ENCODE data around the gene DNAJA1. TPM values are rescaled to one million over a fixed set of nuclear protein-coding genes. Genes with fewer than 3 reads are reported as not detected.
A peak's percentile ranks its signal among the peaks of the same experiment; 100 is the strongest.

The DNAJA1 gene
- total and polyA plus RNA-seq, 4 donors = 60.9 to 96.6 (median 73.4) TPM

- Histone ChIP-seq H3K4me3 (ENCODE audit: low read depth in 1 of 3, low read length in 3 of 3) (peak overlapping the region in 2 of 3 donors; percentile 76 to 97), H3K4me1 (ENCODE audit: control insufficient read depth in 4 of 4, insufficient read depth in 4 of 4, low read length in 3 of 4) (peaks cover 6 to 43% (median 32%) of the 10 kb centered on the region in 4 donors), H3K36me3 (ENCODE audit: control insufficient read depth in 4 of 4, insufficient read depth in 3 of 4, low read depth in 1 of 4, low read length in 3 of 4) (peaks cover 4 to 10% (median 6%) of the 10 kb centered on the region in 4 donors), H3K9me3 (ENCODE audit: control insufficient read depth in 4 of 4, low read length in 3 of 4) (no peaks in the 10 kb centered on the region), H3K9ac (ENCODE audit: low read depth in 1 of 2, low read length in 2 of 2) (peak overlapping the region; percentile 8 to 28), H3K27me3 (ENCODE audit: control insufficient read depth in 4 of 4, insufficient read depth in 4 of 4, low read length in 3 of 4) (no peaks in the 10 kb centered on the region), H3K27ac (ENCODE audit: low read depth in 1 of 2, low read length in 2 of 2) (peak overlapping the region; percentile 100)
- WGBS = 93% methylated on average over 4 of the region's 4 CpGs
- TF ChIP-seq NR2F2 (IDR thresholded peaks at IDR 0.05) (no peak), HNF4A (conservative IDR thresholded peaks at IDR 0.05) (no peak), TAF1 (conservative IDR thresholded peaks at IDR 0.05) (no peak), SP1 (IDR thresholded peaks at IDR 0.05) (no peak), ATF3 (IDR thresholded peaks at IDR 0.05) (no peak), EGR1 (IDR thresholded peaks at IDR 0.05; ENCODE audit: low read depth in 2 of 2) (no peak), GABPA (IDR thresholded peaks at IDR 0.05 in 1 of 2, conservative IDR thresholded peaks at IDR 0.05 in 1 of 2) (no peak)
- no peak for DNase-seq (ENCODE audit: low spot score)
These were observed 1.4 kb upstream of the DNAJA1 start for GRCh38 chr9:33023661-33024060.

GRCh38 chr9:33024126-33024965 lies 727 bp upstream of the DNAJA1 start:
- H3K27ac ChIP-seq (ENCODE audit: low read depth in 1 of 2, low read length in 2 of 2) = peak overlapping the region; percentile 100
- no peak for TF ChIP-seq ZBTB33 (IDR thresholded peaks at IDR 0.05)
- peak; percentile 73 for TF ChIP-seq YY1 (IDR thresholded peaks at IDR 0.05)
- DNase-seq (ENCODE audit: low spot score) = no peak
- H3K9ac ChIP-seq (ENCODE audit: low read depth in 1 of 2, low read length in 2 of 2) = peak overlapping the region; percentile 73 to 100
- peaks cover 6 to 48% (median 36%) of the 10 kb centered on the region in 4 donors for H3K4me1 ChIP-seq (ENCODE audit: control insufficient read depth in 4 of 4, insufficient read depth in 4 of 4, low read length in 3 of 4)
- peaks cover 4 to 10% (median 8%) of the 10 kb centered on the region in 4 donors for H3K36me3 ChIP-seq (ENCODE audit: control insufficient read depth in 4 of 4, insufficient read depth in 3 of 4, low read depth in 1 of 4, low read length in 3 of 4)
- H3K4me3 ChIP-seq (ENCODE audit: low read depth in 1 of 3, low read length in 3 of 3) = peak overlapping the region; percentile 61 to 97 (median 76)
- 13% methylated on average over 33 of the region's 33 CpGs for whole genome bisulfite sequencing
- H3K27me3 ChIP-seq (ENCODE audit: control insufficient read depth in 4 of 4, insufficient read depth in 4 of 4, low read length in 3 of 4) = no peaks in the 10 kb centered on the region
- no peaks in the 10 kb centered on the region for H3K9me3 ChIP-seq (ENCODE audit: control insufficient read depth in 4 of 4, low read length in 3 of 4)

GRCh38 chr9:33025572-33026342 lies 684 bp downstream of the DNAJA1 start:
- Histone ChIP-seq H3K4me1 (ENCODE audit: control insufficient read depth in 4 of 4, insufficient read depth in 4 of 4, low read length in 3 of 4) (peaks cover 6 to 59% (median 47%) of the 10 kb centered on the region in 4 donors), H3K9ac (ENCODE audit: low read depth in 1 of 2, low read length in 2 of 2) (peak overlapping the region; percentile 95 to 100), H3K36me3 (ENCODE audit: control insufficient read depth in 4 of 4, insufficient read depth in 3 of 4, low read depth in 1 of 4, low read length in 3 of 4) (peaks cover 0 to 19% (median 16%) of the 10 kb centered on the region in 4 donors), H3K27me3 (ENCODE audit: control insufficient read depth in 4 of 4, insufficient read depth in 4 of 4, low read length in 3 of 4) (no peaks in the 10 kb centered on the region), H3K27ac (ENCODE audit: low read depth in 1 of 2, low read length in 2 of 2) (peak overlapping the region; percentile 100), H3K4me3 (ENCODE audit: low read depth in 1 of 3, low read length in 3 of 3) (peak overlapping the region; percentile 85 to 97 (median 96)), H3K9me3 (ENCODE audit: control insufficient read depth in 4 of 4, low read length in 3 of 4) (no peaks in the 10 kb centered on the region)
- WGBS = 1% methylated on average over 36 of the region's 36 CpGs
- peak; percentile 76 for DNase-seq (ENCODE audit: low spot score)
- TF ChIP-seq SP1 (IDR thresholded peaks at IDR 0.05) (no peak), RXRA (IDR thresholded peaks at IDR 0.05) (no peak), GABPA (IDR thresholded peaks at IDR 0.05 in 1 of 2, conservative IDR thresholded peaks at IDR 0.05 in 1 of 2) (no peak), MAX (IDR thresholded peaks at IDR 0.05) (no peak), HNF4G (IDR thresholded peaks at IDR 0.05) (no peak), EGR1 (IDR thresholded peaks at IDR 0.05; ENCODE audit: low read depth in 2 of 2) (no peak), JUND (IDR thresholded peaks at IDR 0.05) (no peak), ATF3 (IDR thresholded peaks at IDR 0.05) (no peak), REST (IDR thresholded peaks at IDR 0.05) (no peak), ZBTB33 (IDR thresholded peaks at IDR 0.05) (no peak), YY1 (IDR thresholded peaks at IDR 0.05) (no peak), TAF1 (conservative IDR thresholded peaks at IDR 0.05) (no peak), RAD21 (IDR thresholded peaks at IDR 0.05) (no peak), FOXA2 (IDR thresholded peaks at IDR 0.05) (no peak)

Measured in liver (tissue), 9 donors.